ENCODE results near the gene GZF1. TPM values are rescaled to one million over a fixed set of nuclear protein-coding genes. Genes with fewer than 3 reads are reported as not detected.
A peak's percentile ranks its signal among the peaks of the same experiment; 100 is the strongest.

Gene GZF1
- total RNA-seq, 1 experiment from 2014 or later, result 17.0 TPM

GRCh38 chr20:23362392-23363256, 642 bp downstream of the GZF1 start:
- Histone ChIP-seq H3K79me1 (ENCODE audit: insufficient read depth, low read depth, low read length, poor library complexity, severe bottlenecking) (peaks cover 3% of the 10 kb centered on the region), H3K79me2 (ENCODE audit: insufficient read depth, low read length) (peaks cover 7% of the 10 kb centered on the region; the same call in 1 of the 2 replicates), H3K18ac (ENCODE audit: insufficient read length, low read depth, low read length) (no peak overlapping the region), H4K91ac (ENCODE audit: insufficient read length, low read depth, low read length) (no peak overlapping the region), H3K9ac (ENCODE audit: extremely low read depth, insufficient read length, low read length) (peak overlapping the region; percentile 62), H2AK5ac (ENCODE audit: insufficient read length, low read length) (no peak overlapping the region), H2BK5ac (ENCODE audit: insufficient read length, low read length) (no peak overlapping the region), H2BK12ac (ENCODE audit: insufficient read length, low read depth, low read length) (no peak overlapping the region), H3K27ac (ENCODE audit: insufficient read length, low read depth, low read length) (no peak overlapping the region), H4K5ac (ENCODE audit: insufficient read length, low read depth, low read length) (no peak overlapping the region), H4K20me1 (ENCODE audit: control insufficient read depth, insufficient read depth, insufficient read length) (no peaks in the 10 kb centered on the region), H3K23me2 (ENCODE audit: insufficient read length, low read depth, low read length, poor library complexity, severe bottlenecking) (peaks cover 8% of the 10 kb centered on the region), H3K14ac (ENCODE audit: insufficient read depth, low read length) (peak overlapping the region; percentile 39; the same call in 1 of the 2 replicates), H3K4ac (ENCODE audit: low read depth, low read length) (no peak overlapping the region), H3K9me3 (ENCODE audit: control insufficient read depth, low read depth, low read length) (no peaks in the 10 kb centered on the region), H3K56ac (ENCODE audit: insufficient read length, low read depth, low read length) (no peak overlapping the region), H2BK15ac (ENCODE audit: low read depth, low read length) (no peak overlapping the region), H2AFZ (ENCODE audit: low read length) (no peak overlapping the region), H3K4me2 (ENCODE audit: insufficient read depth, insufficient read length, low read length) (peak overlapping the region; percentile 38), H4K8ac (replicated peaks; ENCODE audit: insufficient read length, low read depth, low read length) (no peak overlapping the region), H3K4me1 (ENCODE audit: insufficient read depth, low read length) (no peaks in the 10 kb centered on the region; the same call in 1 of the 2 replicates), H3K23ac (ENCODE audit: insufficient read length, low read depth, low read length) (no peak overlapping the region), H2BK20ac (ENCODE audit: low read depth, low read length, poor library complexity, severe bottlenecking) (no peak overlapping the region), H3K27me3 (ENCODE audit: insufficient read depth, low read length) (no peaks in the 10 kb centered on the region), H3T11ph (ENCODE audit: low read length) (no peak overlapping the region), H2BK120ac (ENCODE audit: low read depth, low read length, poor library complexity, severe bottlenecking) (no peak overlapping the region)
- no CpG with 5 or more reads among the region's 50 CpGs for WGBS (ENCODE audit: extremely low coverage, insufficient read length, low lambda C conversion rate)
- no peak for TF ChIP-seq CTCF (conservative IDR thresholded peaks at IDR 0.05)
- Mint-ChIP-seq H3K36me3 (ENCODE audit: insufficient read depth in 1 of 3, low read depth in 3 of 3) (peaks cover 13 to 20% (median 20%) of the 10 kb centered on the region in 3 experiments), H3K4me3 (peak overlapping the region; percentile 91 to 94), H3K27me3 (ENCODE audit: low read depth) (no peaks in the 10 kb centered on the region), H3K9me3 (no peaks in the 10 kb centered on the region; a peak in 1 of 5 replicates), H3K27ac (peak overlapping the region; percentile 70 to 98 (median 94); a peak in 5 of 7 replicates), H3K4me1 (peaks cover 19 to 33% of the 10 kb centered on the region in 2 experiments)
- DNase-seq, result no peak
